ENCODE data around the gene TERC.
A peak's percentile ranks its signal among the peaks of the same experiment; 100 is the strongest.

TERC gene

GRCh38 chr3:169764882-169765612, at the start of gene TERC:
TERC (minus strand) TSS chr3:169765060.
- DNase-seq (ENCODE audit: low read depth, low spot score): peak; percentile 81

- DNase-seq (ENCODE audit: low read depth, low spot score): no peak
Observed at GRCh38 chr3:169813757-169814517, 49.1 kb upstream of the TERC start.

GRCh38 chr3:169813278-169813677, 48.4 kb upstream of the TERC start:
- peak; percentile 1 for DNase-seq (ENCODE audit: low read depth, low spot score)

GRCh38 chr3:169812332-169813235, 47.7 kb upstream of the TERC start, which contains the start of the genes LRRC34 and LRRIQ4:
LRRC34 (minus strand) TSS chr3:169812904; CDS start chr3:169812548, 356 bp downstream.
LRRIQ4 (plus strand) TSS chr3:169812870; CDS start chr3:169821922, 9,052 bp downstream.
- peak; percentile 46 for DNase-seq (ENCODE audit: low read depth, low spot score)

GRCh38 chr3:169811631-169812331, 46.9 kb upstream of the TERC start:
- DNase-seq (ENCODE audit: low read depth, low spot score): peak; percentile 23

GRCh38 chr3:169809230-169809795, 44.5 kb upstream of the TERC start:
- no peak for DNase-seq (ENCODE audit: low read depth, low spot score)

- no peak for DNase-seq (ENCODE audit: low read depth, low spot score)
Observed at GRCh38 chr3:169804681-169805080, 39.8 kb upstream of the TERC start.

- no peak for DNase-seq (ENCODE audit: low read depth, low spot score)
Observed at GRCh38 chr3:169792359-169792758, 27.5 kb upstream of the TERC start.

- no peak for DNase-seq (ENCODE audit: low read depth, low spot score)
Observed at GRCh38 chr3:169790687-169791429, 26.0 kb upstream of the TERC start.

- DNase-seq (ENCODE audit: low read depth, low spot score): no peak
Observed at GRCh38 chr3:169790219-169790618, 25.4 kb upstream of the TERC start.

- DNase-seq (ENCODE audit: low read depth, low spot score): no peak
Observed at GRCh38 chr3:169787791-169788190, 22.9 kb upstream of the TERC start.

- no peak for DNase-seq (ENCODE audit: low read depth, low spot score)
Observed at GRCh38 chr3:169787120-169787519, 22.3 kb upstream of the TERC start.

GRCh38 chr3:169781209-169781855, 16.5 kb upstream of the TERC start:
- no peak for DNase-seq (ENCODE audit: low read depth, low spot score)

GRCh38 chr3:169780742-169781141, 15.9 kb upstream of the TERC start:
- DNase-seq (ENCODE audit: low read depth, low spot score): no peak

GRCh38 chr3:169777822-169778221, 13.0 kb upstream of the TERC start:
- no peak for DNase-seq (ENCODE audit: low read depth, low spot score)

GRCh38 chr3:169774186-169774585, 9.3 kb upstream of the TERC start:
- no peak for DNase-seq (ENCODE audit: low read depth, low spot score)

GRCh38 chr3:169772897-169773816, 8.3 kb upstream of the TERC start, which contains the start of gene MYNN:
MYNN (plus strand) TSS chr3:169773396; CDS start chr3:169774296, 900 bp downstream.
- peak; percentile 62 for DNase-seq (ENCODE audit: low read depth, low spot score)

GRCh38 chr3:169772305-169772896, 7.5 kb upstream of the TERC start:
- DNase-seq (ENCODE audit: low read depth, low spot score): peak; percentile 58
